ENCODE results near the gene WFDC1. TPM values are rescaled to one million over a fixed set of nuclear protein-coding genes. Genes with fewer than 3 reads are reported as not detected.

Gene WFDC1
- total and polyA plus RNA-seq, 4 donors = 1.0 to 5.2 (median 2.9) TPM

DNA sequence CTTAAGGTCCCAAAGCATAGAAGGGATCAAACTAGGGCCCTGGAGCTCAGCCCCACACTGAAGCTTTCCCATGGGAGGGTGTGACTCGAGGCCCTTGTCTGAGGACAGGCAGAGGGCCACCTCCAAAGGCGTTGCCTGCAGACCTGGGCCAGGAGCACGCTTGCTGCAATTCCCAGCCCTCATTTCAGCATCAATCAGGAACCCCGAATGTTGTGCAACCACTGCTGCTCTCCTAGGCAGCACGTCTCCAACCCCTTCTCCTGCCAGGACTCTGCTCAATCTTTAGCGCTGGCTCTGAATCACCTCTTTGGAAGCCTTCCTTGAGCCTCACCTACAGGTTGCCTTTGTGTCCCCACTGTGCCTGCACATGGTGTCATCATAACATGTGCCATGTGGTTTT is 59.6 kb downstream of the WFDC1 start:
- no peak overlapping the region for H3K27ac ChIP-seq (ENCODE audit: low read depth in 1 of 2, low read length in 2 of 2)
- TF ChIP-seq TAF1 (conservative IDR thresholded peaks at IDR 0.05) = no peak
- TF ChIP-seq, protein P1, sequence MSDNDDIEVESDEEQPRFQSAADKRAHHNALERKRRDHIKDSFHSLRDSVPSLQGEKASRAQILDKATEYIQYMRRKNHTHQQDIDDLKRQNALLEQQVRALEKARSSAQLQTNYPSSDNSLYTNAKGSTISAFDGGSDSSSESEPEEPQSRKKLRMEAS (IDR thresholded peaks at IDR 0.05) = no peak
- no peak for TF ChIP-seq JUND (IDR thresholded peaks at IDR 0.05)
- no peak for TF ChIP-seq HNF4A (conservative IDR thresholded peaks at IDR 0.05)
- TF ChIP-seq HNF4G (IDR thresholded peaks at IDR 0.05) = no peak
- no peak for TF ChIP-seq RAD21 (IDR thresholded peaks at IDR 0.05)
- TF ChIP-seq, protein P2, sequence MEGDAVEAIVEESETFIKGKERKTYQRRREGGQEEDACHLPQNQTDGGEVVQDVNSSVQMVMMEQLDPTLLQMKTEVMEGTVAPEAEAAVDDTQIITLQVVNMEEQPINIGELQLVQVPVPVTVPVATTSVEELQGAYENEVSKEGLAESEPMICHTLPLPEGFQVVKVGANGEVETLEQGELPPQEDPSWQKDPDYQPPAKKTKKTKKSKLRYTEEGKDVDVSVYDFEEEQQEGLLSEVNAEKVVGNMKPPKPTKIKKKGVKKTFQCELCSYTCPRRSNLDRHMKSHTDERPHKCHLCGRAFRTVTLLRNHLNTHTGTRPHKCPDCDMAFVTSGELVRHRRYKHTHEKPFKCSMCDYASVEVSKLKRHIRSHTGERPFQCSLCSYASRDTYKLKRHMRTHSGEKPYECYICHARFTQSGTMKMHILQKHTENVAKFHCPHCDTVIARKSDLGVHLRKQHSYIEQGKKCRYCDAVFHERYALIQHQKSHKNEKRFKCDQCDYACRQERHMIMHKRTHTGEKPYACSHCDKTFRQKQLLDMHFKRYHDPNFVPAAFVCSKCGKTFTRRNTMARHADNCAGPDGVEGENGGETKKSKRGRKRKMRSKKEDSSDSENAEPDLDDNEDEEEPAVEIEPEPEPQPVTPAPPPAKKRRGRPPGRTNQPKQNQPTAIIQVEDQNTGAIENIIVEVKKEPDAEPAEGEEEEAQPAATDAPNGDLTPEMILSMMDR (IDR thresholded peaks at IDR 0.05; ENCODE audit: low read depth, low read length, missing input control) = no peak
- TF ChIP-seq, protein P3, sequence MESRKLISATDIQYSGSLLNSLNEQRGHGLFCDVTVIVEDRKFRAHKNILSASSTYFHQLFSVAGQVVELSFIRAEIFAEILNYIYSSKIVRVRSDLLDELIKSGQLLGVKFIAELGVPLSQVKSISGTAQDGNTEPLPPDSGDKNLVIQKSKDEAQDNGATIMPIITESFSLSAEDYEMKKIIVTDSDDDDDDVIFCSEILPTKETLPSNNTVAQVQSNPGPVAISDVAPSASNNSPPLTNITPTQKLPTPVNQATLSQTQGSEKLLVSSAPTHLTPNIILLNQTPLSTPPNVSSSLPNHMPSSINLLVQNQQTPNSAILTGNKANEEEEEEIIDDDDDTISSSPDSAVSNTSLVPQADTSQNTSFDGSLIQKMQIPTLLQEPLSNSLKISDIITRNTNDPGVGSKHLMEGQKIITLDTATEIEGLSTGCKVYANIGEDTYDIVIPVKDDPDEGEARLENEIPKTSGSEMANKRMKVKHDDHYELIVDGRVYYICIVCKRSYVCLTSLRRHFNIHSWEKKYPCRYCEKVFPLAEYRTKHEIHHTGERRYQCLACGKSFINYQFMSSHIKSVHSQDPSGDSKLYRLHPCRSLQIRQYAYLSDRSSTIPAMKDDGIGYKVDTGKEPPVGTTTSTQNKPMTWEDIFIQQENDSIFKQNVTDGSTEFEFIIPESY (IDR thresholded peaks at IDR 0.05) = no peak
- H3K4me1 ChIP-seq (ENCODE audit: control insufficient read depth in 4 of 4, insufficient read depth in 4 of 4, low read length in 3 of 4) = peaks cover 0 to 2% (median 0%) of the 10 kb centered on the region in 4 donors
- DNase-seq (ENCODE audit: low spot score) = no peak
- H3K27me3 ChIP-seq (ENCODE audit: control insufficient read depth in 4 of 4, insufficient read depth in 4 of 4, low read length in 3 of 4) = no peaks in the 10 kb centered on the region
- no peaks in the 10 kb centered on the region for H3K36me3 ChIP-seq (ENCODE audit: control insufficient read depth in 4 of 4, insufficient read depth in 3 of 4, low read depth in 1 of 4, low read length in 3 of 4)
- WGBS = 79% methylated on average over 6 of the region's 6 CpGs
- H3K9ac ChIP-seq (ENCODE audit: low read depth in 1 of 2, low read length in 2 of 2) = no peak overlapping the region
- no peak overlapping the region for H3K4me3 ChIP-seq (ENCODE audit: low read depth in 1 of 3, low read length in 3 of 3)
- no peaks in the 10 kb centered on the region for H3K9me3 ChIP-seq (ENCODE audit: control insufficient read depth in 4 of 4, low read length in 3 of 4)

DNA sequence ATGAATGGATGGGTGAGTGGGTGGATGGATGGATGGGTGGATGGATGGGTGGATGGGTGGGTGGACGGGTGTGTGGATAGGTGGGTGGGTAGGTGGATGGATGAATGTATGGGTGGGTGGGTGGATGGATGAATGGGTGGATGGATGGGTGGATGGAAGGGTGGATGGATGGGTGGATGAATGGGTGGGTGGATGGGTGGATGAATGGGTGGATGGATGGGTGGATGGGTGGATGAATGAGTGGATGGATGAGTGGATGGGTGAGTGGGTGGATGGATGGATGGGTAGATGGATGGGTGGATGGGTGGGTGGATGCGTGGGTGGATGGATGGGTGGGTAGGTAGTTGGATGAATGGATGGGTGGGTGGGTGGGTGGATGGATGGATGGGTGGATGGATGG is 60.5 kb downstream of the WFDC1 start:
- Histone ChIP-seq H3K27me3 (ENCODE audit: control insufficient read depth in 4 of 4, insufficient read depth in 4 of 4, low read length in 3 of 4) (no peaks in the 10 kb centered on the region), H3K27ac (ENCODE audit: low read depth in 1 of 2, low read length in 2 of 2) (no peak overlapping the region), H3K4me3 (ENCODE audit: low read depth in 1 of 3, low read length in 3 of 3) (no peak overlapping the region), H3K4me1 (ENCODE audit: control insufficient read depth in 4 of 4, insufficient read depth in 4 of 4, low read length in 3 of 4) (peaks cover 0 to 2% (median 0%) of the 10 kb centered on the region in 4 donors), H3K9ac (ENCODE audit: low read depth in 1 of 2, low read length in 2 of 2) (no peak overlapping the region), H3K9me3 (ENCODE audit: control insufficient read depth in 4 of 4, low read length in 3 of 4) (no peaks in the 10 kb centered on the region), H3K36me3 (ENCODE audit: control insufficient read depth in 4 of 4, insufficient read depth in 3 of 4, low read depth in 1 of 4, low read length in 3 of 4) (no peaks in the 10 kb centered on the region)
- DNase-seq (ENCODE audit: low spot score) = no peak
- 81% methylated on average over 2 of the region's 2 CpGs for WGBS
- TF ChIP-seq JUND (IDR thresholded peaks at IDR 0.05) = no peak
- no peak for TF ChIP-seq HNF4G (IDR thresholded peaks at IDR 0.05)
- TF ChIP-seq RXRA (IDR thresholded peaks at IDR 0.05) = no peak

DNA sequence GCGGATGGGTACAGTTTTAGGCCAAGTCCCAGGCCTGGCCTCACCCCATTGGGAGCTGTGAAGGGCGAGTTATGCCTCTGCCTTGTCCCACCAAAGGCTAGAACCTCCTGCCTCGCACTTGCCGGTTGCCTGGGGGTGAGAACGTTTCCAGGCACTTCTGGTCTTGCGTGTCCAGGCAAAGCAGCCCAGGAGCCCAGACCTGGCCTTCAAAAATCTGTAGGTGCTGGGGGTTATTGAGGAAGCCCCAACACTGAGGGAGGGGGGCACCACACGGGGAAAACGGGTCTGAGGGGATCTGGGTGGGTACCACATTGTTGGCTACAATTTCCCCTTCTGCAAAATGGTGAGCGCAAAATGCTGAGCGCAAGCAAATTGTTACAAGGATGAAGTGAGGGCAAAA is 61.5 kb downstream of the WFDC1 start:
- Histone ChIP-seq H3K9ac (ENCODE audit: low read depth in 1 of 2, low read length in 2 of 2) (no peak overlapping the region), H3K4me3 (ENCODE audit: low read depth in 1 of 3, low read length in 3 of 3) (no peak overlapping the region), H3K27me3 (ENCODE audit: control insufficient read depth in 4 of 4, insufficient read depth in 4 of 4, low read length in 3 of 4) (no peaks in the 10 kb centered on the region), H3K9me3 (ENCODE audit: control insufficient read depth in 4 of 4, low read length in 3 of 4) (no peaks in the 10 kb centered on the region), H3K27ac (ENCODE audit: low read depth in 1 of 2, low read length in 2 of 2) (no peak overlapping the region), H3K4me1 (ENCODE audit: control insufficient read depth in 4 of 4, insufficient read depth in 4 of 4, low read length in 3 of 4) (peaks cover 0 to 2% (median 0%) of the 10 kb centered on the region in 4 donors), H3K36me3 (ENCODE audit: control insufficient read depth in 4 of 4, insufficient read depth in 3 of 4, low read depth in 1 of 4, low read length in 3 of 4) (no peaks in the 10 kb centered on the region)
- no peak for DNase-seq (ENCODE audit: low spot score)
- 76% methylated on average over 10 of the region's 10 CpGs for WGBS
- TF ChIP-seq, protein P4, sequence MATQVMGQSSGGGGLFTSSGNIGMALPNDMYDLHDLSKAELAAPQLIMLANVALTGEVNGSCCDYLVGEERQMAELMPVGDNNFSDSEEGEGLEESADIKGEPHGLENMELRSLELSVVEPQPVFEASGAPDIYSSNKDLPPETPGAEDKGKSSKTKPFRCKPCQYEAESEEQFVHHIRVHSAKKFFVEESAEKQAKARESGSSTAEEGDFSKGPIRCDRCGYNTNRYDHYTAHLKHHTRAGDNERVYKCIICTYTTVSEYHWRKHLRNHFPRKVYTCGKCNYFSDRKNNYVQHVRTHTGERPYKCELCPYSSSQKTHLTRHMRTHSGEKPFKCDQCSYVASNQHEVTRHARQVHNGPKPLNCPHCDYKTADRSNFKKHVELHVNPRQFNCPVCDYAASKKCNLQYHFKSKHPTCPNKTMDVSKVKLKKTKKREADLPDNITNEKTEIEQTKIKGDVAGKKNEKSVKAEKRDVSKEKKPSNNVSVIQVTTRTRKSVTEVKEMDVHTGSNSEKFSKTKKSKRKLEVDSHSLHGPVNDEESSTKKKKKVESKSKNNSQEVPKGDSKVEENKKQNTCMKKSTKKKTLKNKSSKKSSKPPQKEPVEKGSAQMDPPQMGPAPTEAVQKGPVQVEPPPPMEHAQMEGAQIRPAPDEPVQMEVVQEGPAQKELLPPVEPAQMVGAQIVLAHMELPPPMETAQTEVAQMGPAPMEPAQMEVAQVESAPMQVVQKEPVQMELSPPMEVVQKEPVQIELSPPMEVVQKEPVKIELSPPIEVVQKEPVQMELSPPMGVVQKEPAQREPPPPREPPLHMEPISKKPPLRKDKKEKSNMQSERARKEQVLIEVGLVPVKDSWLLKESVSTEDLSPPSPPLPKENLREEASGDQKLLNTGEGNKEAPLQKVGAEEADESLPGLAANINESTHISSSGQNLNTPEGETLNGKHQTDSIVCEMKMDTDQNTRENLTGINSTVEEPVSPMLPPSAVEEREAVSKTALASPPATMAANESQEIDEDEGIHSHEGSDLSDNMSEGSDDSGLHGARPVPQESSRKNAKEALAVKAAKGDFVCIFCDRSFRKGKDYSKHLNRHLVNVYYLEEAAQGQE (IDR thresholded peaks at IDR 0.05) = no peak
- TF ChIP-seq, protein P1 (IDR thresholded peaks at IDR 0.05) = no peak
- TF ChIP-seq, protein P2 (IDR thresholded peaks at IDR 0.05; ENCODE audit: low read depth, low read length, missing input control) = no peak
- TF ChIP-seq HNF4G (IDR thresholded peaks at IDR 0.05) (no peak), YY1 (IDR thresholded peaks at IDR 0.05) (no peak), RXRA (IDR thresholded peaks at IDR 0.05) (no peak), FOXA1 (IDR thresholded peaks at IDR 0.05) (no peak), RAD21 (IDR thresholded peaks at IDR 0.05) (no peak), NR2F2 (IDR thresholded peaks at IDR 0.05) (no peak), TAF1 (conservative IDR thresholded peaks at IDR 0.05) (no peak), HNF4A (conservative IDR thresholded peaks at IDR 0.05) (no peak), FOXA2 (IDR thresholded peaks at IDR 0.05) (no peak), EGR1 (IDR thresholded peaks at IDR 0.05; ENCODE audit: low read depth in 2 of 2) (no peak), SP1 (IDR thresholded peaks at IDR 0.05) (no peak), JUND (IDR thresholded peaks at IDR 0.05) (no peak), GABPA (IDR thresholded peaks at IDR 0.05 in 1 of 2, conservative IDR thresholded peaks at IDR 0.05 in 1 of 2) (no peak)
- TF ChIP-seq, protein P5, sequence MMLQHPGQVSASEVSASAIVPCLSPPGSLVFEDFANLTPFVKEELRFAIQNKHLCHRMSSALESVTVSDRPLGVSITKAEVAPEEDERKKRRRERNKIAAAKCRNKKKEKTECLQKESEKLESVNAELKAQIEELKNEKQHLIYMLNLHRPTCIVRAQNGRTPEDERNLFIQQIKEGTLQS (IDR thresholded peaks at IDR 0.05) = no peak

All from liver (tissue), 9 donors.